K562 (cell line): ENCODE data around the gene IPP. TPM values are rescaled to one million over a fixed set of nuclear protein-coding genes. Genes with fewer than 3 reads are reported as not detected.

Experiments used
- ATAC-seq: fragments of 200-7000 bp; cut with Tn5 transposase; 3 replicates; pipeline ENCODE4 v1.9.1; 2020; ENCODE audit warnings: moderate library complexity
- BruUV-seq: library from RNA; stranded (reverse); fragments of 400-500 nt; replicated peaks from 2 replicates; lab custom pipeline; 2021; lab: Mats Ljungman, UMichigan
- CTCF ChIA-PET: fragments of 300-600 bp; formaldehyde crosslinking; extraction: SDS; loops from one replicate; lab custom pipeline; 2021; ENCODE audit warnings: low intra/inter-chr PET ratio; lab: Yijun Ruan, JAX
- POLR2A ChIA-PET: fragments of 300-600, 350-650 bp; sonication (Branson Sonifier 250); formaldehyde crosslinking; extraction: SDS; loops from one replicate; lab custom pipeline; 2021; ENCODE audit warnings: antibody characterized with exemption, inconsistent platforms; lab: Yijun Ruan, JAX
- DNase-seq, 4 experiments: peaks; one replicate each; pipeline versions ENCODE4 v3.0.0 to v3.0.0-alpha.2; 2011 to 2018; ENCODE audit warnings: low spot score in 3 of 4, mixed read lengths in 3 of 4; ENCODE audit errors: extremely low read depth in 1 of 4
- FAIRE-seq: peaks from 2 replicates; lab custom pipeline; 2011; peaks lifted over from hg19 to GRCh38; lab: Jason Lieb, UNC
- H2AFZ ChIP-seq: 2 replicates; pipeline ENCODE4 v1.6.0; 2011; ENCODE audit warnings: low read depth, low read length, control low read depth, inconsistent platforms
- H3K27ac ChIP-seq: fragments of 200-600 bp; 3 replicates; pipeline ENCODE4 v1.8.0; 2011; ENCODE audit warnings: low read depth, mild to moderate bottlenecking, control low read depth, inconsistent platforms, low read length, moderate library complexity, mixed read lengths; ENCODE audit errors: extremely low read depth
- H3K27me3 ChIP-seq, 2 experiments: fragments of 300-600 bp in 1 of 2; 2 replicates in 1 of 2; 3 replicates in 1 of 2; pipeline versions ENCODE4 v1.6.0 to v1.8.0; 2011; ENCODE audit warnings: inconsistent platforms in 2 of 2, low read length in 2 of 2, mild to moderate bottlenecking in 1 of 2, mixed read lengths in 1 of 2, moderate library complexity in 1 of 2; ENCODE audit not compliant: control insufficient read depth in 2 of 2, insufficient read depth in 2 of 2
- H3K36me3 ChIP-seq: fragments of 300-600 bp; 3 replicates; pipeline ENCODE4 v1.8.0; 2011; ENCODE audit warnings: mild to moderate bottlenecking, low read length, inconsistent platforms; ENCODE audit not compliant: control insufficient read depth, insufficient read depth
- H3K4me1 ChIP-seq, 2 experiments: fragments of 200-600 bp in 1 of 2; replicated peaks in 1 of 2; 2 replicates in 1 of 2; 3 replicates in 1 of 2; pipeline versions ENCODE4 v1.5.1 to v1.8.0; 2011; ENCODE audit warnings: inconsistent platforms in 2 of 2, low read length in 2 of 2, mild to moderate bottlenecking in 1 of 2, mixed read lengths in 1 of 2, moderate library complexity in 1 of 2; ENCODE audit not compliant: control insufficient read depth in 2 of 2, insufficient read depth in 2 of 2
- H3K4me2 ChIP-seq: 2 replicates; pipeline ENCODE4 v1.6.1; 2011; ENCODE audit warnings: low read length, control low read depth, inconsistent platforms, mixed read lengths; ENCODE audit not compliant: insufficient read depth
- H3K4me3 ChIP-seq: fragments of 200-600 bp; sonication (generic), shearing (Covaris generic); 2 replicates; pipeline ENCODE4 v1.5.1; 2016; ENCODE audit warnings: control low read depth, inconsistent platforms
- H3K79me2 ChIP-seq: fragments of 200-600 bp; 3 replicates; pipeline ENCODE4 v1.8.0; 2011; ENCODE audit warnings: low read length, inconsistent platforms; ENCODE audit not compliant: control insufficient read depth, insufficient read depth
- H3K9ac ChIP-seq, 2 experiments: 2 replicates each; pipeline versions ENCODE4 v1.6.0 to v1.6.1; 2011; ENCODE audit warnings: low read depth in 2 of 2, low read length in 2 of 2, control low read depth in 1 of 2, inconsistent platforms in 1 of 2, mild to moderate bottlenecking in 1 of 2, mixed read lengths in 1 of 2; ENCODE audit not compliant: insufficient read depth in 1 of 2
- H3K9me1 ChIP-seq: one replicate; pipeline ENCODE4 v1.6.0; 2011; ENCODE audit warnings: inconsistent platforms, mild to moderate bottlenecking, low read length, moderate library complexity; ENCODE audit not compliant: control insufficient read depth, insufficient read depth
- H3K9me3 ChIP-seq: replicated peaks from 2 replicates; pipeline ENCODE4 v1.5.1; 2011; ENCODE audit warnings: low read depth, low read length, inconsistent platforms; ENCODE audit not compliant: control insufficient read depth, insufficient read depth
- H4K20me1 ChIP-seq: replicated peaks from 2 replicates; pipeline ENCODE4 v1.6.1; 2011; ENCODE audit warnings: low read length, inconsistent platforms, mixed read lengths; ENCODE audit not compliant: control insufficient read depth, insufficient read depth
- ATF1 ChIP-seq, 2 experiments: fragments of 450-650 bp in 1 of 2; IDR thresholded peaks; 2 replicates each; pipeline ENCODE4 v1.6.1; 2016; ENCODE audit warnings: missing compliant biosample characterization in 1 of 2, missing genetic modification characterization in 1 of 2
- ATF7 ChIP-seq: fragments of 450-650 bp; IDR thresholded peaks from 2 replicates; pipeline ENCODE4 v1.7.1; 2014; ENCODE audit warnings: mild to moderate bottlenecking, moderate library complexity
- CREB1 ChIP-seq, 2 experiments: sonication (generic) in 1 of 2; formaldehyde crosslinking in 1 of 2; IDR thresholded peaks; 2 replicates each; pipeline versions ENCODE4 v1.6.1 to v1.8.0; 2012 to 2022; ENCODE audit warnings: inconsistent platforms in 1 of 2, mild to moderate bottlenecking in 1 of 2, missing genetic modification reagents in 1 of 2, moderate library complexity in 1 of 2
- CREM ChIP-seq: IDR thresholded peaks from 2 replicates; pipeline ENCODE4 v1.6.1; 2014; ENCODE audit warnings: antibody characterized with exemption, low read depth
- GABPA ChIP-seq: fragments of 200-800 bp; sonication (Bioruptor generic); conservative IDR thresholded peaks from 2 replicates; pipeline ENCODE4 v1.6.1; 2016; ENCODE audit warnings: low read depth, missing genetic modification characterization, missing compliant biosample characterization
- MCM2 ChIP-seq: fragments of 450-650 bp; IDR thresholded peaks from 2 replicates; pipeline ENCODE4 v1.6.1; 2017; ENCODE audit warnings: low read depth, mild to moderate bottlenecking
- NFIC ChIP-seq: fragments of 450-650 bp; IDR thresholded peaks from 2 replicates; pipeline ENCODE4 v1.6.1; 2017; ENCODE audit warnings: mild to moderate bottlenecking, inconsistent platforms
- SRF ChIP-seq, 2 experiments: fragments of 250-450, 450-650 bp in 1 of 2; sonication (Bioruptor Pico) in 1 of 2; sonication (generic) in 1 of 2; formaldehyde crosslinking; IDR thresholded peaks; 2 replicates each; pipeline versions ENCODE4 v1.5.0 to v1.5.1; 2020 to 2022; ENCODE audit warnings: mild to moderate bottlenecking in 1 of 2, missing genetic modification reagents in 1 of 2
- TBP ChIP-seq: optimal IDR thresholded peaks from 2 replicates; pipeline ENCODE3; 2011; ENCODE audit warnings: low read depth, low read length, improper control_type of control experiment
- XRCC5 ChIP-seq: fragments of 200-400 bp; formaldehyde crosslinking; IDR thresholded peaks from 2 replicates; pipeline ENCODE4 v1.6.1; 2017; ENCODE audit warnings: low read depth, mild to moderate bottlenecking, low read length
- ZNF280B ChIP-seq: fragments of 250-450 bp; sonication (Bioruptor Pico); IDR thresholded peaks from 2 replicates; pipeline ENCODE4 v1.5.1; 2021; ENCODE audit warnings: mild to moderate bottlenecking
- ZNF354B ChIP-seq: fragments of 250-450 bp; sonication (Bioruptor Pico); IDR thresholded peaks from 2 replicates; pipeline ENCODE4 v1.4.0; 2020
- WGBS: fragments of 100-300 bp; shearing (Covaris generic); methylation state at CpG from one replicate; pipeline ENCODE4 v1.1.6; 2016; ENCODE audit warnings: low coverage, mixed read lengths; ENCODE audit not compliant: insufficient coverage; ENCODE audit errors: missing lambda C conversion rate; 5-methylcytosine and 5-hydroxymethylcytosine counted together
- in situ Hi-C: fragments of 300-500 bp; cut with MboI; formaldehyde crosslinking; loops from 4 replicates; pipeline ENCODE4 v1.15.0; 2018; ENCODE audit warnings: inconsistent platforms, mixed read lengths
- intact Hi-C: fragments of 100-400 bp; cut with micrococcal nuclease; formaldehyde crosslinking; loops from 2 replicates; pipeline ENCODE4 v1.14.2; 2022
- polyA plus RNA-seq, 8 experiments: library from polyadenylated mRNA; depleted of rRNA in 4 of 8; stranded (reverse) in 5 of 8; unstranded in 3 of 8; fragments of >200 nt; fragmentation: Nextera tagmentation in 2 of 8; fragmentation: Illumina TruSeq in 1 of 8; extraction: Ambion mirVana in 2 of 8; extraction: Trizol in 1 of 8; gene quantifications; 2 replicates each; pipeline versions ENCODE4 v1.2.1 to v1.2.3, GENCODE V29; 2011 to 2014; ENCODE audit warnings: inconsistent platforms in 1 of 8, missing spikeins in 1 of 8
- total RNA-seq, 7 experiments: library from RNA; depleted of rRNA in 6 of 7; stranded (reverse); fragments of >200 nt in 6 of 7; fragmentation: Illumina TruSeq in 2 of 7; extraction: Trizol in 2 of 7; gene quantifications; 2 replicates each; pipeline versions ENCODE4 v1.2.1 to v1.2.3, GENCODE V29; 2011 to 2021; ENCODE audit warnings: low replicate concordance in 1 of 7
- TF ChIP-seq, protein P1 (sequence below), 2 experiments: fragments of 450-650 bp in 1 of 2; sonication (generic) in 1 of 2; formaldehyde crosslinking in 1 of 2; IDR thresholded peaks in 1 of 2; conservative IDR thresholded peaks in 1 of 2; 2 replicates each; pipeline versions ENCODE4 v1.6.1 to v1.8.1; 2016 to 2023; ENCODE audit warnings: mild to moderate bottlenecking in 2 of 2, moderate library complexity in 2 of 2, inconsistent platforms in 1 of 2, missing genetic modification reagents in 1 of 2

IPP gene
- total and polyA plus RNA-seq, 9 of the 15 experiments (the other 6 are each of a cell fraction or from before 2014, with no cell fraction given), result 6.9 to 15.1 (median 9.7) TPM

DNA sequence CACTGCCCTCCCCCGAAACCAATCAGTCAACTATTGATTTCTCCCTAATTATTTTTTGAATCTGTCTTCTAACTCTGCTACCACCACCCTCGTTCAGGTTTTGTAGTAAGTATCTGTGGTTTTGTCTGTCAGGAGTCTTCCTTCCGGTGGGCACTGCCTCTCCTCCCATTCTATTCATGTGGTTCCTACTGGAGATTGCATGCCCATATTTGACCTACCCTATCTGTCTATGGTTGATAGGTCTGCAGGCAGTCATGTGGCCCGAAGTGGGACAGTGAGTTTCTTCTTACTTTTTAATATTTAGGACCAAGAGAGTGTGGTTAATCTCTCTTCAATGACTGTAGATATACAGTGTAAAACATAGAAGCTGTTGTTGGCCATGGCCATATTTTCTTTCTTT, 35.1 kb upstream of the IPP start:
- ChIA-PET POLR2A (interaction anchor here (0.6 to 0.8 kb wide), 2 partner anchors 8 to 100 kb away, joined by 3 read pairs; no protein-coding TSS in a partner anchor), CTCF (no interaction called here)
- Histone ChIP-seq H3K9me3 (no peaks in the 10 kb centered on the region), H3K27me3 (peaks cover 11 to 12% of the 10 kb centered on the region in 2 experiments; a peak in 4 of 5 replicates), H3K4me3 (no peak overlapping the region), H3K9me1 (no peaks in the 10 kb centered on the region), H3K4me1 (no peaks in the 10 kb centered on the region; a peak in 1 of 5 replicates), H4K20me1 (no peaks in the 10 kb centered on the region), H3K4me2 (no peak overlapping the region), H3K79me2 (no peaks in the 10 kb centered on the region), H3K36me3 (no peaks in the 10 kb centered on the region), H3K9ac (no peak overlapping the region), H2AFZ (peak overlapping the region; percentile 36; the same call in 1 of the 2 replicates), H3K27ac (no peak overlapping the region)
- in situ Hi-C loops, result no loop called here
- BruUV-seq, result no TSS peak
- intact Hi-C loops, result no loop called here
- WGBS, result 11% methylated on average over 4 of the region's 4 CpGs
- TF ChIP-seq SRF (CRISPR knock-in tag; IDR thresholded peaks at IDR 0.05), result peak in 1 of 2 experiments; percentile 87; a peak in 2 of 4 replicates
- peak; percentile 48 for TF ChIP-seq GABPA (tag)
- TF ChIP-seq XRCC5, result no peak
- FAIRE-seq (no peak), DNase-seq (no peak), ATAC-seq (no peak)

GRCh38 chr1:45775794-45776193, 25.3 kb upstream of the IPP start:
- no peak overlapping the region for H3K27ac ChIP-seq
- DNase-seq, result no peak
- H3K9ac ChIP-seq, result no peak overlapping the region
- H2AFZ ChIP-seq, result no peak overlapping the region
- no peaks in the 10 kb centered on the region for H3K36me3 ChIP-seq
- H3K4me3 ChIP-seq, result no peak overlapping the region
- no peaks in the 10 kb centered on the region for H3K9me3 ChIP-seq
- H3K9me1 ChIP-seq, result no peaks in the 10 kb centered on the region
- intact Hi-C loops, result no loop called here
- H3K4me2 ChIP-seq, result no peak overlapping the region
- ChIA-PET CTCF (no interaction called here), POLR2A (interaction anchor here (1.5 kb wide), 1 partner anchor 25 kb away, joined by 4 read pairs; no protein-coding TSS in a partner anchor)
- H3K4me1 ChIP-seq, result no peaks in the 10 kb centered on the region
- no peaks in the 10 kb centered on the region for H4K20me1 ChIP-seq
- H3K27me3 ChIP-seq, result peaks cover 3 to 11% of the 10 kb centered on the region in 2 experiments; a peak in 4 of 5 replicates
- in situ Hi-C loops, result no loop called here
- no peaks in the 10 kb centered on the region for H3K79me2 ChIP-seq
- no peak for TF ChIP-seq TBP
- no peak for TF ChIP-seq ZNF280B (CRISPR knock-in tag)
- TF ChIP-seq CREM, result peak; percentile 65
- peak; percentile 43; the same call in 1 of the 2 replicates for TF ChIP-seq ATF7
- no peak for TF ChIP-seq ATF1 (CRISPR knock-in tag; IDR thresholded peaks at IDR 0.05)
- TF ChIP-seq ATF1 (tag; IDR thresholded peaks at IDR 0.05), result peak; percentile 74
- TF ChIP-seq ZNF354B (CRISPR knock-in tag), result no peak
- TF ChIP-seq, protein P1, sequence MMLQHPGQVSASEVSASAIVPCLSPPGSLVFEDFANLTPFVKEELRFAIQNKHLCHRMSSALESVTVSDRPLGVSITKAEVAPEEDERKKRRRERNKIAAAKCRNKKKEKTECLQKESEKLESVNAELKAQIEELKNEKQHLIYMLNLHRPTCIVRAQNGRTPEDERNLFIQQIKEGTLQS (IDR thresholded peaks at IDR 0.05), result 0 out of 2 replicates have a peak, but pooled peaks have one; percentile 19
- TF ChIP-seq, protein P1 (CRISPR knock-in tag; conservative IDR thresholded peaks at IDR 0.05), result no peak
- peak; percentile 25; the same call in 1 of the 2 replicates for TF ChIP-seq CREB1 (IDR thresholded peaks at IDR 0.05)
- TF ChIP-seq CREB1 (CRISPR knock-in tag; IDR thresholded peaks at IDR 0.05), result peak; percentile 55
- no peak for TF ChIP-seq MCM2
- TF ChIP-seq NFIC, result peak; percentile 77
- BruUV-seq, result no TSS peak
- FAIRE-seq, result no peak
- no peak for ATAC-seq
- 42% methylated on average over 3 of the region's 3 CpGs for WGBS
